H9 (cell line): ENCODE data around the gene AHI1. TPM values are rescaled to one million over a fixed set of nuclear protein-coding genes. Genes with fewer than 3 reads are reported as not detected.

Experiments used
- DNase-seq: peaks from one replicate; pipeline ENCODE4 v3.0.0-alpha.2; 2017
- H2AFZ ChIP-seq: one replicate; pipeline ENCODE4 v1.6.1; 2013; ENCODE audit warnings: mild to moderate bottlenecking, low read length, control low read depth, moderate library complexity
- H2AK5ac ChIP-seq: 2 replicates; pipeline ENCODE4 v1.6.1; 2013; ENCODE audit warnings: low read length, control low read depth, mixed read lengths; ENCODE audit not compliant: insufficient read length
- H2BK120ac ChIP-seq: one replicate; pipeline ENCODE4 v1.6.1; 2013; ENCODE audit warnings: low read depth, mild to moderate bottlenecking, low read length, control low read depth, inconsistent platforms; ENCODE audit not compliant: poor library complexity, severe bottlenecking
- H2BK12ac ChIP-seq: 2 replicates; pipeline ENCODE4 v1.6.1; 2013; ENCODE audit warnings: low read length, control low read depth, mixed read lengths, low read depth; ENCODE audit not compliant: insufficient read length
- H2BK15ac ChIP-seq: 2 replicates; pipeline ENCODE4 v1.6.1; 2013; ENCODE audit warnings: low read depth, low read length, control low read depth
- H2BK20ac ChIP-seq: one replicate; pipeline ENCODE4 v1.6.1; 2013; ENCODE audit warnings: low read depth, mild to moderate bottlenecking, low read length, control low read depth, inconsistent platforms; ENCODE audit not compliant: poor library complexity, severe bottlenecking
- H2BK5ac ChIP-seq: 2 replicates; pipeline ENCODE4 v1.6.1; 2013; ENCODE audit warnings: low read length, control low read depth, mixed read lengths; ENCODE audit not compliant: insufficient read length
- H3K14ac ChIP-seq: 2 replicates; pipeline ENCODE4 v1.6.1; 2013; ENCODE audit warnings: low read length, control low read depth; ENCODE audit not compliant: insufficient read depth
- H3K18ac ChIP-seq: 2 replicates; pipeline ENCODE4 v1.6.1; 2013; ENCODE audit warnings: low read depth, mild to moderate bottlenecking, mixed read lengths, low read length, control low read depth; ENCODE audit not compliant: insufficient read length
- H3K23ac ChIP-seq: 2 replicates; pipeline ENCODE4 v1.6.1; 2013; ENCODE audit warnings: low read length, control low read depth, mixed read lengths, low read depth; ENCODE audit not compliant: insufficient read length
- H3K23me2 ChIP-seq: 2 replicates; pipeline ENCODE4 v1.6.1; 2013; ENCODE audit warnings: low read depth, mild to moderate bottlenecking, mixed read lengths, low read length, control low read depth; ENCODE audit not compliant: insufficient read length, poor library complexity, severe bottlenecking
- H3K27ac ChIP-seq: 2 replicates; pipeline ENCODE4 v1.5.1; 2013; ENCODE audit warnings: low read length, control low read depth, mixed read lengths, low read depth; ENCODE audit not compliant: insufficient read length
- H3K27me3 ChIP-seq: 2 replicates; pipeline ENCODE4 v1.6.1; 2013; ENCODE audit warnings: low read length, control low read depth, inconsistent platforms; ENCODE audit not compliant: insufficient read depth
- H3K4ac ChIP-seq: 2 replicates; pipeline ENCODE4 v1.6.1; 2013; ENCODE audit warnings: low read depth, mild to moderate bottlenecking, control low read depth, inconsistent platforms, low read length, moderate library complexity
- H3K4me1 ChIP-seq: 2 replicates; pipeline ENCODE4 v1.6.1; 2013; ENCODE audit warnings: low read length, control low read depth, inconsistent platforms; ENCODE audit not compliant: insufficient read depth
- H3K4me2 ChIP-seq: 2 replicates; pipeline ENCODE4 v1.6.1; 2013; ENCODE audit warnings: low read length, control low read depth, mixed read lengths; ENCODE audit not compliant: insufficient read length, insufficient read depth
- H3K56ac ChIP-seq: 2 replicates; pipeline ENCODE4 v1.6.1; 2013; ENCODE audit warnings: low read depth, mild to moderate bottlenecking, mixed read lengths, low read length, control low read depth; ENCODE audit not compliant: insufficient read length
- H3K79me1 ChIP-seq: 2 replicates; pipeline ENCODE4 v1.6.1; 2013; ENCODE audit warnings: low read depth, mild to moderate bottlenecking, moderate library complexity, low read length, control low read depth, inconsistent platforms; ENCODE audit not compliant: insufficient read depth, poor library complexity, severe bottlenecking
- H3K79me2 ChIP-seq: 2 replicates; pipeline ENCODE4 v1.6.1; 2013; ENCODE audit warnings: low read length, control low read depth, inconsistent platforms; ENCODE audit not compliant: insufficient read depth
- H3K9ac ChIP-seq: 2 replicates; pipeline ENCODE4 v1.6.1; 2013; ENCODE audit warnings: low read length, control low read depth, mixed read lengths; ENCODE audit not compliant: insufficient read length; ENCODE audit errors: extremely low read depth
- H3K9me3 ChIP-seq: one replicate; pipeline ENCODE4 v1.6.1; 2013; ENCODE audit warnings: low read depth, low read length, inconsistent platforms; ENCODE audit not compliant: control insufficient read depth
- H3T11ph ChIP-seq: one replicate; pipeline ENCODE4 v1.6.1; 2013; ENCODE audit warnings: mild to moderate bottlenecking, low read length, control low read depth, inconsistent platforms
- H4K20me1 ChIP-seq: one replicate; pipeline ENCODE4 v1.6.1; 2013; ENCODE audit not compliant: control insufficient read depth, insufficient read length, insufficient read depth
- H4K5ac ChIP-seq: 2 replicates; pipeline ENCODE4 v1.6.1; 2013; ENCODE audit warnings: low read depth, mild to moderate bottlenecking, mixed read lengths, low read length, control low read depth; ENCODE audit not compliant: insufficient read length
- H4K8ac ChIP-seq: replicated peaks from 2 replicates; pipeline ENCODE4 v1.6.1; 2013; ENCODE audit warnings: low read length, control low read depth, mixed read lengths, low read depth; ENCODE audit not compliant: insufficient read length
- H4K91ac ChIP-seq: 2 replicates; pipeline ENCODE4 v1.6.1; 2013; ENCODE audit warnings: low read depth, mild to moderate bottlenecking, moderate library complexity, mixed read lengths, low read length, control low read depth; ENCODE audit not compliant: insufficient read length
- H3K27ac Mint-ChIP-seq, 3 experiments: 2 replicates in 2 of 3; 3 replicates in 1 of 3; pipeline ENCODE4 v1.8.0; 2020 to 2021; ENCODE audit warnings: mixed read lengths in 3 of 3, mild to moderate bottlenecking in 1 of 3, moderate library complexity in 1 of 3
- H3K27me3 Mint-ChIP-seq: 2 replicates; pipeline ENCODE4 v1.8.0; 2021; ENCODE audit warnings: low read depth, mild to moderate bottlenecking, moderate library complexity, mixed read lengths
- H3K36me3 Mint-ChIP-seq, 3 experiments: 2 replicates in 2 of 3; 3 replicates in 1 of 3; pipeline ENCODE4 v1.8.0; 2020 to 2021; ENCODE audit warnings: low read depth in 3 of 3, mixed read lengths in 3 of 3; ENCODE audit not compliant: insufficient read depth in 1 of 3
- H3K4me1 Mint-ChIP-seq, 2 experiments: 2 replicates each; pipeline ENCODE4 v1.8.0; 2020; ENCODE audit warnings: mixed read lengths in 2 of 2
- H3K4me3 Mint-ChIP-seq, 2 experiments: 2 replicates in 1 of 2; 3 replicates in 1 of 2; pipeline ENCODE4 v1.8.0; 2020 to 2021; ENCODE audit warnings: mild to moderate bottlenecking in 2 of 2, mixed read lengths in 2 of 2, moderate library complexity in 1 of 2
- H3K9me3 Mint-ChIP-seq, 2 experiments: 2 replicates in 1 of 2; 3 replicates in 1 of 2; pipeline ENCODE4 v1.8.0; 2020; ENCODE audit warnings: mild to moderate bottlenecking in 2 of 2, mixed read lengths in 2 of 2, moderate library complexity in 1 of 2
- CTCF ChIP-seq: fragments of 200-600 bp; sonication (generic); conservative IDR thresholded peaks from 3 replicates; pipeline ENCODE4 v1.8.0; 2021; ENCODE audit warnings: antibody characterized with exemption, mild to moderate bottlenecking
- total RNA-seq: library from RNA; stranded (reverse); gene quantifications from 2 replicates; pipeline ENCODE4 v1.2.1, GENCODE V29; 2021

Gene AHI1
- total RNA-seq, 1 experiment from 2014 or later = 9.9 TPM

- TF ChIP-seq CTCF = no peak
- H3K27ac ChIP-seq = no peak overlapping the region
- Mint-ChIP-seq H3K9me3 (peaks cover 20% of the 10 kb centered on the region in 2 experiments), H3K4me1 (no peaks in the 10 kb centered on the region), H3K27ac (no peak overlapping the region), H3K27me3 (no peaks in the 10 kb centered on the region), H3K4me3 (no peak overlapping the region), H3K36me3 (peaks cover 13 to 25% (median 20%) of the 10 kb centered on the region in 3 experiments)
- H2BK5ac ChIP-seq = no peak overlapping the region
- no peaks in the 10 kb centered on the region for H3K79me1 ChIP-seq
- H3K23ac ChIP-seq = no peak overlapping the region
- H4K91ac ChIP-seq = no peak overlapping the region
- H3K4me2 ChIP-seq = no peak overlapping the region
- no peak overlapping the region for H2BK120ac ChIP-seq
- no peak overlapping the region for H4K8ac ChIP-seq
- H3K4ac ChIP-seq = no peak overlapping the region
- no peak overlapping the region for H2BK20ac ChIP-seq
- no peaks in the 10 kb centered on the region for H3K23me2 ChIP-seq
- no peak overlapping the region for H3K14ac ChIP-seq
- no peak overlapping the region for H2AFZ ChIP-seq
- H4K20me1 ChIP-seq = no peaks in the 10 kb centered on the region
- no peak overlapping the region for H3K9ac ChIP-seq
- H3T11ph ChIP-seq = no peak overlapping the region
- no peak overlapping the region for H2BK15ac ChIP-seq
- H4K5ac ChIP-seq = no peak overlapping the region
- H3K56ac ChIP-seq = no peak overlapping the region
- H2AK5ac ChIP-seq = no peak overlapping the region
- H3K27me3 ChIP-seq = no peaks in the 10 kb centered on the region
- H3K4me1 ChIP-seq = no peaks in the 10 kb centered on the region
- peaks cover 5% of the 10 kb centered on the region for H3K9me3 ChIP-seq
- no peak overlapping the region for H2BK12ac ChIP-seq
- H3K18ac ChIP-seq = no peak overlapping the region
- no peak for DNase-seq
- H3K79me2 ChIP-seq = no peaks in the 10 kb centered on the region
Measured at GRCh38 chr6:135474362-135474761, 23.2 kb downstream of the AHI1 start.
